ENCODE measurements around the gene ATG2A. TPM values are rescaled to one million over a fixed set of nuclear protein-coding genes. Genes with fewer than 3 reads are reported as not detected.
A peak's percentile ranks its signal among the peaks of the same experiment; 100 is the strongest.

Gene ATG2A
- total RNA-seq, 5 donors from 2014 or later (not counting 1 experiment from before 2014, with no cell fraction given): 50.9 to 165 (median 55.4) TPM

- peaks cover 88 to 94% (median 93%) of the 10 kb centered on the region in 3 donors for H3K4me1 Mint-ChIP-seq
- no peaks in the 10 kb centered on the region for H3K27me3 Mint-ChIP-seq
Measured at GRCh38 chr11:64864473-64865285, 52.3 kb downstream of the ATG2A start.

GRCh38 chr11:64864135-64864472, 52.9 kb downstream of the ATG2A start:
- H3K27ac ChIP-seq (ENCODE audit: low read length): peak overlapping the region; percentile 89
- ATAC-seq (replicated peaks in 1 of 4) (no peak), DNase-seq (no peak)
- WGBS (ENCODE audit: insufficient coverage): 48% methylated on average over 9 of the region's 9 CpGs
- H3K9me3 Mint-ChIP-seq: no peaks in the 10 kb centered on the region
- H3K4me1 Mint-ChIP-seq: peaks cover 88 to 94% (median 94%) of the 10 kb centered on the region in 3 donors
- H3K4me3 ChIP-seq (ENCODE audit: control insufficient read depth in 1 of 2, extremely low read depth in 1 of 2, low read length in 1 of 2): peak overlapping the region; percentile 11 to 39
- H3K4me3 Mint-ChIP-seq: peak overlapping the region; percentile 68 to 82 (median 74)
- H3K27me3 ChIP-seq (replicated peaks in 1 of 2; ENCODE audit: control insufficient read depth in 2 of 2, extremely low read depth in 1 of 2, insufficient read depth in 2 of 2, low read length in 1 of 2): no peaks in the 10 kb centered on the region
- H3K9me3 ChIP-seq: no peaks in the 10 kb centered on the region
- H3K27me3 Mint-ChIP-seq: no peaks in the 10 kb centered on the region
- peaks cover 25% of the 10 kb centered on the region for H3K36me3 Mint-ChIP-seq
- H3K4me1 ChIP-seq (ENCODE audit: control insufficient read depth in 1 of 2, extremely low read depth in 1 of 2, insufficient read depth in 2 of 2, low read length in 2 of 2): peaks cover 70 to 100% of the 10 kb centered on the region in 2 experiments
- peaks cover 7 to 26% of the 10 kb centered on the region in 2 donors for H3K36me3 ChIP-seq (ENCODE audit: control insufficient read depth in 2 of 2, extremely low read depth in 1 of 2, insufficient read depth in 1 of 2, low read length in 1 of 2)
- CTCF ChIA-PET: interaction anchor here in 1 of 2 donors (0.6 to 1.8 kb wide), 3 partner anchors 11 to 24 kb away, joined by 3 to 5 read pairs (median 3); no protein-coding TSS in a partner anchor
- H3K27ac Mint-ChIP-seq: peak overlapping the region; percentile 98 to 99
- POLR2A ChIA-PET: interaction anchor here in 1 of 2 donors (0.6 kb wide), 1 partner anchor 10 kb away, joined by 3 read pairs; no protein-coding TSS in a partner anchor

More at GRCh38 chr11:64864473-64865285, 52.3 kb downstream of the ATG2A start:
- peak overlapping the region; percentile 89 for H3K27ac ChIP-seq (ENCODE audit: low read length)
- Mint-ChIP-seq H3K27ac (peak overlapping the region; percentile 98 to 99), H3K36me3 (peaks cover 25% of the 10 kb centered on the region), H3K9me3 (no peaks in the 10 kb centered on the region), H3K4me3 (peak overlapping the region; percentile 68 to 82 (median 74))
- ChIA-PET CTCF (interaction anchor here in 1 of 2 donors (0.6 to 1.6 kb wide), 3 partner anchors 11 to 35 kb away, joined by 3 to 5 read pairs (median 3); no protein-coding TSS in a partner anchor), POLR2A (interaction anchor here (0.5 to 2.1 kb wide), 3 partner anchors 10 to 78 kb away, joined by 3 to 7 read pairs (median 4); no protein-coding TSS in a partner anchor)
- ATAC-seq (replicated peaks in 1 of 4) (peak in 3 of 4 experiments; percentile 43 to 54 (median 54)), DNase-seq (peak in 3 of 35 experiments; percentile 16 to 41 (median 37))
- H3K36me3 ChIP-seq (ENCODE audit: control insufficient read depth in 2 of 2, extremely low read depth in 1 of 2, insufficient read depth in 1 of 2, low read length in 1 of 2): peaks cover 7 to 30% of the 10 kb centered on the region in 2 donors
- WGBS (ENCODE audit: insufficient coverage): 19% methylated on average over 8 of the region's 18 CpGs
- H3K4me3 ChIP-seq (ENCODE audit: control insufficient read depth in 1 of 2, extremely low read depth in 1 of 2, low read length in 1 of 2): peak overlapping the region; percentile 29 to 39
- no peaks in the 10 kb centered on the region for H3K9me3 ChIP-seq
- H3K27me3 ChIP-seq (replicated peaks in 1 of 2; ENCODE audit: control insufficient read depth in 2 of 2, extremely low read depth in 1 of 2, insufficient read depth in 2 of 2, low read length in 1 of 2): no peaks in the 10 kb centered on the region
- H3K4me1 ChIP-seq (ENCODE audit: control insufficient read depth in 1 of 2, extremely low read depth in 1 of 2, insufficient read depth in 2 of 2, low read length in 2 of 2): peaks cover 67 to 100% of the 10 kb centered on the region in 2 experiments

GRCh38 chr11:64863391-64864060, 53.5 kb downstream of the ATG2A start:
- 79% methylated on average over 22 of the region's 23 CpGs for WGBS (ENCODE audit: insufficient coverage)
- no peak for ATAC-seq (replicated peaks in 1 of 4)
- no peak for DNase-seq
- peaks cover 7 to 28% of the 10 kb centered on the region in 2 donors for H3K36me3 ChIP-seq (ENCODE audit: control insufficient read depth in 2 of 2, extremely low read depth in 1 of 2, insufficient read depth in 1 of 2, low read length in 1 of 2)
- POLR2A ChIA-PET: interaction anchor here in 1 of 2 donors (0.6 to 1.0 kb wide), 2 partner anchors 10 to 14 kb away, joined by 3 to 4 read pairs; no protein-coding TSS in a partner anchor
- Mint-ChIP-seq H3K27me3 (no peaks in the 10 kb centered on the region), H3K4me3 (peak overlapping the region; percentile 68 to 82 (median 74)), H3K9me3 (no peaks in the 10 kb centered on the region), H3K4me1 (peaks cover 88 to 94% (median 94%) of the 10 kb centered on the region in 3 donors), H3K27ac (peak overlapping the region; percentile 98 to 99), H3K36me3 (peaks cover 27% of the 10 kb centered on the region)
- no peaks in the 10 kb centered on the region for H3K27me3 ChIP-seq (replicated peaks in 1 of 2; ENCODE audit: control insufficient read depth in 2 of 2, extremely low read depth in 1 of 2, insufficient read depth in 2 of 2, low read length in 1 of 2)
- H3K9me3 ChIP-seq: no peaks in the 10 kb centered on the region
- H3K27ac ChIP-seq (ENCODE audit: low read length): peak overlapping the region; percentile 89
- H3K4me3 ChIP-seq (ENCODE audit: control insufficient read depth in 1 of 2, extremely low read depth in 1 of 2, low read length in 1 of 2): peak overlapping the region; percentile 35 to 39
- CTCF ChIA-PET: interaction anchor here (0.5 to 1.8 kb wide), 5 partner anchors 10 to 24 kb away, joined by 3 to 5 read pairs (median 3); no protein-coding TSS in a partner anchor
- H3K4me1 ChIP-seq (ENCODE audit: control insufficient read depth in 1 of 2, extremely low read depth in 1 of 2, insufficient read depth in 2 of 2, low read length in 2 of 2): peaks cover 68 to 100% of the 10 kb centered on the region in 2 experiments

GRCh38 chr11:64862987-64863390, 54.0 kb downstream of the ATG2A start:
- ATAC-seq (replicated peaks in 1 of 4) (no peak), DNase-seq (no peak)
- H3K36me3 Mint-ChIP-seq: peaks cover 24% of the 10 kb centered on the region
- ChIA-PET POLR2A (interaction anchor here in 1 of 2 donors (1.0 kb wide), 1 partner anchor 14 kb away, joined by 4 read pairs; no protein-coding TSS in a partner anchor), CTCF (interaction anchor here in 1 of 2 donors (0.9 to 1.8 kb wide), 5 partner anchors 11 to 25 kb away, joined by 3 to 5 read pairs (median 3); no protein-coding TSS in a partner anchor)
- Histone ChIP-seq H3K36me3 (ENCODE audit: control insufficient read depth in 2 of 2, extremely low read depth in 1 of 2, insufficient read depth in 1 of 2, low read length in 1 of 2) (peaks cover 7 to 25% of the 10 kb centered on the region in 2 donors), H3K4me3 (ENCODE audit: control insufficient read depth in 1 of 2, extremely low read depth in 1 of 2, low read length in 1 of 2) (peak overlapping the region; percentile 13 to 35), H3K4me1 (ENCODE audit: control insufficient read depth in 1 of 2, extremely low read depth in 1 of 2, insufficient read depth in 2 of 2, low read length in 2 of 2) (peaks cover 69 to 100% of the 10 kb centered on the region in 2 experiments), H3K9me3 (no peaks in the 10 kb centered on the region), H3K27ac (ENCODE audit: low read length) (peak overlapping the region; percentile 89), H3K27me3 (replicated peaks in 1 of 2; ENCODE audit: control insufficient read depth in 2 of 2, extremely low read depth in 1 of 2, insufficient read depth in 2 of 2, low read length in 1 of 2) (no peaks in the 10 kb centered on the region)
- 46% methylated on average over 4 of the region's 9 CpGs for WGBS (ENCODE audit: insufficient coverage)
- H3K27me3 Mint-ChIP-seq: no peaks in the 10 kb centered on the region
- no peaks in the 10 kb centered on the region for H3K9me3 Mint-ChIP-seq
- H3K4me1 Mint-ChIP-seq: peaks cover 86 to 94% (median 92%) of the 10 kb centered on the region in 3 donors
- H3K27ac Mint-ChIP-seq: peak overlapping the region; percentile 98 to 99
- peak overlapping the region; percentile 68 to 82 (median 69) for H3K4me3 Mint-ChIP-seq

GRCh38 chr11:64861227-64861975, 55.6 kb downstream of the ATG2A start:
- Mint-ChIP-seq H3K4me1 (peaks cover 86 to 94% (median 90%) of the 10 kb centered on the region in 3 donors), H3K27me3 (no peaks in the 10 kb centered on the region), H3K4me3 (peak overlapping the region; percentile 70 to 82 (median 71)), H3K36me3 (peaks cover 25% of the 10 kb centered on the region), H3K9me3 (no peaks in the 10 kb centered on the region), H3K27ac (peak overlapping the region; percentile 97 to 99)
- Histone ChIP-seq H3K27ac (ENCODE audit: low read length) (peak overlapping the region; percentile 89), H3K36me3 (ENCODE audit: control insufficient read depth in 2 of 2, extremely low read depth in 1 of 2, insufficient read depth in 1 of 2, low read length in 1 of 2) (peaks cover 9 to 32% of the 10 kb centered on the region in 2 donors), H3K4me3 (ENCODE audit: control insufficient read depth in 1 of 2, extremely low read depth in 1 of 2, low read length in 1 of 2) (peak overlapping the region in 1 of 2 donors; percentile 8), H3K27me3 (replicated peaks in 1 of 2; ENCODE audit: control insufficient read depth in 2 of 2, extremely low read depth in 1 of 2, insufficient read depth in 2 of 2, low read length in 1 of 2) (no peaks in the 10 kb centered on the region), H3K9me3 (no peaks in the 10 kb centered on the region), H3K4me1 (ENCODE audit: control insufficient read depth in 1 of 2, extremely low read depth in 1 of 2, insufficient read depth in 2 of 2, low read length in 2 of 2) (peaks cover 80 to 100% of the 10 kb centered on the region in 2 experiments)
- POLR2A ChIA-PET: interaction anchor here (0.6 to 3.0 kb wide), 3 partner anchors 12 to 14 kb away, joined by 3 to 24 read pairs (median 4); no protein-coding TSS in a partner anchor
- DNase-seq (peak in 3 of 35 experiments; percentile 40 to 55 (median 43)), ATAC-seq (replicated peaks in 1 of 4) (peak in 1 of 4 experiments; percentile 22)
- CTCF ChIA-PET: interaction anchor here in 1 of 2 donors (1.5 to 1.7 kb wide), 2 partner anchors 8 to 12 kb away, joined by 4 to 9 read pairs; no protein-coding TSS in a partner anchor
- 4% methylated on average over 3 of the region's 6 CpGs for WGBS (ENCODE audit: insufficient coverage)

Data from T-cell (primary cell).